HepG2 (cell line): ENCODE measurements around the gene SLC35B2. TPM values are rescaled to one million over a fixed set of nuclear protein-coding genes. Genes with fewer than 3 reads are reported as not detected.

ENCODE experiments used
- ATAC-seq: fragments of 200-7000 bp; cut with Tn5 transposase; 3 replicates; pipeline ENCODE4 v1.9.1; 2020; ENCODE audit warnings: mild to moderate bottlenecking, moderate library complexity
- BruUV-seq: library from RNA; stranded (reverse); fragments of 400-500 nt; replicated peaks from 2 replicates; lab custom pipeline; 2021; lab: Mats Ljungman, UMichigan
- CTCF ChIA-PET: fragments of 300-600 bp; formaldehyde crosslinking; extraction: SDS; loops from one replicate; lab custom pipeline; 2021; ENCODE audit warnings: low total read pairs, inconsistent platforms, low intra/inter-chr PET ratio; lab: Yijun Ruan, JAX
- POLR2A ChIA-PET: fragments of 350-600 bp; sonication (Branson Sonifier 250); formaldehyde crosslinking; loops from one replicate; lab custom pipeline; 2020; ENCODE audit warnings: antibody characterized with exemption, inconsistent platforms; lab: Yijun Ruan, JAX
- DNase-seq: peaks from one replicate; pipeline ENCODE4 v3.0.0-alpha.2; 2015; ENCODE audit warnings: low spot score
- FAIRE-seq: peaks from 3 replicates; lab custom pipeline; 2011; peaks lifted over from hg19 to GRCh38; lab: Jason Lieb, UNC
- H2AFZ ChIP-seq: one replicate; pipeline ENCODE4 v1.6.1; 2011; ENCODE audit warnings: low read length, inconsistent platforms
- H3K27ac ChIP-seq: fragments of 300-600 bp; 3 replicates; pipeline ENCODE4 v1.8.0; 2011; ENCODE audit warnings: mixed run types, mild to moderate bottlenecking, mixed read lengths, low read length, inconsistent platforms; ENCODE audit not compliant: insufficient read depth; ENCODE audit errors: extremely low read length
- H3K27me3 ChIP-seq, 2 experiments: fragments of 200-600 bp in 1 of 2; 2 replicates in 1 of 2; 3 replicates in 1 of 2; pipeline versions ENCODE4 v1.6.0 to v1.8.0; 2011; ENCODE audit warnings: low read length in 2 of 2, mild to moderate bottlenecking in 2 of 2, moderate library complexity in 2 of 2, inconsistent platforms in 1 of 2; ENCODE audit not compliant: insufficient read depth in 2 of 2, control insufficient read depth in 1 of 2
- H3K36me3 ChIP-seq, 2 experiments: fragments of 200-600 bp in 1 of 2; replicated peaks in 1 of 2; 2 replicates in 1 of 2; 3 replicates in 1 of 2; pipeline versions ENCODE4 v1.5.1 to v1.8.0; 2011; ENCODE audit warnings: low read length in 2 of 2, inconsistent platforms in 1 of 2; ENCODE audit not compliant: insufficient read depth in 2 of 2, control insufficient read depth in 1 of 2
- H3K4me1 ChIP-seq: 2 replicates; pipeline ENCODE4 v1.5.1; 2012; ENCODE audit warnings: low read length, inconsistent platforms; ENCODE audit not compliant: insufficient read depth
- H3K4me2 ChIP-seq: 2 replicates; pipeline ENCODE4 v1.6.0; 2011; ENCODE audit warnings: low read depth, low read length, inconsistent platforms
- H3K4me3 ChIP-seq, 3 experiments: fragments of 200-600 bp in 1 of 3; sonication (generic), shearing (Covaris generic) in 1 of 3; replicated peaks in 1 of 3; 2 replicates each; pipeline ENCODE4 v1.5.1; 2011 to 2016; ENCODE audit warnings: low read length in 3 of 3, inconsistent platforms in 2 of 3, low read depth in 2 of 3, mild to moderate bottlenecking in 2 of 3, control low read depth in 1 of 3, mixed read lengths in 1 of 3; ENCODE audit not compliant: insufficient read depth in 1 of 3
- H3K79me2 ChIP-seq: one replicate; pipeline ENCODE4 v1.6.1; 2011; ENCODE audit warnings: low read length, inconsistent platforms; ENCODE audit not compliant: insufficient read depth
- H3K9ac ChIP-seq: 2 replicates; pipeline ENCODE4 v1.6.0; 2011; ENCODE audit warnings: mild to moderate bottlenecking, low read depth, low read length, inconsistent platforms; ENCODE audit not compliant: insufficient read depth
- H3K9me3 ChIP-seq: 2 replicates; pipeline ENCODE4 v1.5.1; 2012; ENCODE audit warnings: mild to moderate bottlenecking, low read length
- H4K20me1 ChIP-seq: 2 replicates; pipeline ENCODE4 v1.6.0; 2011; ENCODE audit warnings: inconsistent platforms, mild to moderate bottlenecking, low read length, moderate library complexity; ENCODE audit not compliant: insufficient read depth
- KLF11 ChIP-seq: IDR thresholded peaks from 2 replicates; pipeline ENCODE4 v1.6.1; 2016; ENCODE audit warnings: missing compliant biosample characterization
- KMT2A ChIP-seq: sonication (generic); formaldehyde crosslinking; IDR thresholded peaks from 2 replicates; pipeline ENCODE4 v1.4.0; 2020; ENCODE audit warnings: missing genetic modification reagents
- NPAS2 ChIP-seq: sonication (generic); formaldehyde crosslinking; IDR thresholded peaks from 2 replicates; pipeline ENCODE4 v1.8.0; 2022; ENCODE audit warnings: mild to moderate bottlenecking, missing genetic modification reagents, borderline replicate concordance
- NR2F1 ChIP-seq, 2 experiments: fragments of 450-650 bp in 1 of 2; formaldehyde crosslinking in 1 of 2; IDR thresholded peaks; 2 replicates each; pipeline versions ENCODE4 v1.5.0 to v1.6.1; 2016 to 2020; ENCODE audit warnings: mild to moderate bottlenecking in 1 of 2, missing compliant biosample characterization in 1 of 2, missing genetic modification reagents in 1 of 2, moderate library complexity in 1 of 2
- PTBP1 ChIP-seq: fragments of 200-400 bp; formaldehyde crosslinking; IDR thresholded peaks from 2 replicates; pipeline ENCODE4 v1.6.1; 2018; ENCODE audit warnings: low read length, low read depth; ENCODE audit not compliant: poor library complexity, severe bottlenecking
- SMARCE1 ChIP-seq: fragments of 450-650 bp; IDR thresholded peaks from 2 replicates; pipeline ENCODE4 v1.6.1; 2017; ENCODE audit warnings: borderline replicate concordance
- ZBTB1 ChIP-seq: sonication (generic); formaldehyde crosslinking; IDR thresholded peaks from 2 replicates; pipeline ENCODE4 v1.4.0; 2020; ENCODE audit warnings: missing genetic modification reagents, borderline replicate concordance
- ZFX ChIP-seq: sonication (generic); formaldehyde crosslinking; IDR thresholded peaks from 2 replicates; pipeline ENCODE4 v1.4.0; 2020; ENCODE audit warnings: mild to moderate bottlenecking, low read depth, missing genetic modification reagents, moderate library complexity
- ZKSCAN5 ChIP-seq: sonication (generic); formaldehyde crosslinking; IDR thresholded peaks from 2 replicates; pipeline ENCODE4 v1.5.1; 2020; ENCODE audit warnings: mild to moderate bottlenecking, missing genetic modification reagents
- ZNF205 ChIP-seq: IDR thresholded peaks from 2 replicates; pipeline ENCODE4 v1.6.1; 2018; ENCODE audit warnings: missing biosample characterization, missing genetic modification reagents
- ZNF710 ChIP-seq: sonication (generic); formaldehyde crosslinking; IDR thresholded peaks from 2 replicates; pipeline ENCODE4 v1.5.0; 2020; ENCODE audit warnings: mild to moderate bottlenecking, missing genetic modification reagents, borderline replicate concordance
- ZNF761 ChIP-seq: sonication (generic); formaldehyde crosslinking; conservative IDR thresholded peaks from 2 replicates; pipeline ENCODE4 v1.4.0; 2020; ENCODE audit warnings: mild to moderate bottlenecking, missing genetic modification reagents
- ZSCAN20 ChIP-seq: sonication (generic); formaldehyde crosslinking; IDR thresholded peaks from 2 replicates; pipeline ENCODE4 v1.4.0; 2020; ENCODE audit warnings: missing genetic modification reagents, mild to moderate bottlenecking, borderline replicate concordance
- WGBS: methylation state at CpG from one replicate; pipeline ENCODE4 v1.1.6; 2017; ENCODE audit warnings: low lambda C conversion rate; 5-methylcytosine and 5-hydroxymethylcytosine counted together
- in situ Hi-C: cut with HindIII; loops from 2 replicates; pipeline ENCODE4 v1.10.0; 2017; ENCODE audit warnings: low pct_unique_long_range_greater_than_20kb; ENCODE audit not compliant: extremely low pct_ligation_motif_present
- intact Hi-C: fragments of 100-400 bp; cut with micrococcal nuclease; formaldehyde crosslinking; loops from one replicate; pipeline ENCODE4 v1.10.0; 2022; ENCODE audit not compliant: unreplicated experiment
- polyA plus RNA-seq, 8 experiments: library from polyadenylated mRNA; depleted of rRNA in 3 of 8; stranded (reverse) in 7 of 8; unstranded in 1 of 8; fragments of >200 nt; fragmentation: Illumina TruSeq in 4 of 8; extraction: Trizol in 4 of 8; gene quantifications; 2 replicates each; pipeline versions ENCODE4 v1.2.1 to v1.2.3, GENCODE V29; 2011 to 2016; ENCODE audit warnings: low read depth in 4 of 8, missing spikeins in 1 of 8, mixed read lengths in 1 of 8; ENCODE audit not compliant: insufficient read depth in 1 of 8
- total RNA-seq, 5 experiments: library from RNA; depleted of rRNA; stranded (reverse); fragments of >200 nt; fragmentation: Illumina TruSeq; extraction: Trizol; gene quantifications; 2 replicates each; pipeline ENCODE4 v1.2.3, GENCODE V29; 2016; ENCODE audit warnings: low read depth in 1 of 5
- TF ChIP-seq, protein P1 (sequence below): sonication (generic); formaldehyde crosslinking; IDR thresholded peaks from 2 replicates; pipeline ENCODE4 v1.5.0; 2020; ENCODE audit warnings: missing genetic modification reagents
- TF ChIP-seq, protein P2 (sequence below): sonication (generic); formaldehyde crosslinking; IDR thresholded peaks from 2 replicates; pipeline ENCODE4 v1.4.0; 2020; ENCODE audit warnings: mild to moderate bottlenecking, missing genetic modification reagents
- TF ChIP-seq, protein P3 (sequence below): sonication (generic); formaldehyde crosslinking; IDR thresholded peaks from 2 replicates; pipeline ENCODE4 v1.8.0; 2022; ENCODE audit warnings: mild to moderate bottlenecking, missing genetic modification reagents, moderate library complexity

Gene SLC35B2
- total and polyA plus RNA-seq, 2 of the 13 experiments (the other 11 are each of a cell fraction or from before 2014, with no cell fraction given) = 61.1 to 148 TPM

- no peak overlapping the region for H3K4me2 ChIP-seq
- in situ Hi-C loops (loop anchor here (5.0 kb wide), 1 partner anchor 133 kb away; no protein-coding TSS in a partner anchor), intact Hi-C loops (loop anchor here (2.0 to 5.0 kb wide), 2 partner anchors 123 to 138 kb away; no protein-coding TSS in a partner anchor)
- H3K4me3 ChIP-seq = no peak overlapping the region
- H3K79me2 ChIP-seq = no peaks in the 10 kb centered on the region
- no peaks in the 10 kb centered on the region for H3K27me3 ChIP-seq
- BruUV-seq = no TSS peak
- 96% methylated on average over 6 of the region's 6 CpGs for WGBS
- peaks cover 52% of the 10 kb centered on the region for H3K4me1 ChIP-seq
- ATAC-seq (no peak), FAIRE-seq (no peak), DNase-seq (no peak)
- no peak overlapping the region for H2AFZ ChIP-seq
- H3K9ac ChIP-seq = no peak overlapping the region
- POLR2A ChIA-PET = interaction anchor here (1.4 to 3.7 kb wide), 5 partner anchors 11 to 140 kb away, joined by 4 to 48 read pairs (median 14); partner anchors contain the start of genes HSP90AB1, SLC29A1 and SLC35B2
- H4K20me1 ChIP-seq = no peaks in the 10 kb centered on the region
- no peaks in the 10 kb centered on the region for H3K9me3 ChIP-seq
- no peak overlapping the region for H3K27ac ChIP-seq
- CTCF ChIA-PET = interaction anchor here (1.1 to 5.3 kb wide), 5 partner anchors 13 to 139 kb away, joined by 4 to 38 read pairs (median 18); partner anchors contain the start of gene SLC29A1
- H3K36me3 ChIP-seq = peaks cover 5 to 15% of the 10 kb centered on the region in 2 experiments
- TF ChIP-seq ZNF205 (CRISPR knock-in tag) = no peak
- TF ChIP-seq ZKSCAN5 (CRISPR knock-in tag) = no peak
- no peak for TF ChIP-seq ZNF710 (CRISPR knock-in tag)
- no peak for TF ChIP-seq ZSCAN20 (CRISPR knock-in tag)
- TF ChIP-seq, protein P1, sequence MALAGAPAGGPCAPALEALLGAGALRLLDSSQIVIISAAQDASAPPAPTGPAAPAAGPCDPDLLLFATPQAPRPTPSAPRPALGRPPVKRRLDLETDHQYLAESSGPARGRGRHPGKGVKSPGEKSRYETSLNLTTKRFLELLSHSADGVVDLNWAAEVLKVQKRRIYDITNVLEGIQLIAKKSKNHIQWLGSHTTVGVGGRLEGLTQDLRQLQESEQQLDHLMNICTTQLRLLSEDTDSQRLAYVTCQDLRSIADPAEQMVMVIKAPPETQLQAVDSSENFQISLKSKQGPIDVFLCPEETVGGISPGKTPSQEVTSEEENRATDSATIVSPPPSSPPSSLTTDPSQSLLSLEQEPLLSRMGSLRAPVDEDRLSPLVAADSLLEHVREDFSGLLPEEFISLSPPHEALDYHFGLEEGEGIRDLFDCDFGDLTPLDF (CRISPR knock-in tag) = no peak
- no peak for TF ChIP-seq KMT2A (CRISPR knock-in tag)
- no peak for TF ChIP-seq KLF11 (CRISPR knock-in tag)
- TF ChIP-seq, protein P2, sequence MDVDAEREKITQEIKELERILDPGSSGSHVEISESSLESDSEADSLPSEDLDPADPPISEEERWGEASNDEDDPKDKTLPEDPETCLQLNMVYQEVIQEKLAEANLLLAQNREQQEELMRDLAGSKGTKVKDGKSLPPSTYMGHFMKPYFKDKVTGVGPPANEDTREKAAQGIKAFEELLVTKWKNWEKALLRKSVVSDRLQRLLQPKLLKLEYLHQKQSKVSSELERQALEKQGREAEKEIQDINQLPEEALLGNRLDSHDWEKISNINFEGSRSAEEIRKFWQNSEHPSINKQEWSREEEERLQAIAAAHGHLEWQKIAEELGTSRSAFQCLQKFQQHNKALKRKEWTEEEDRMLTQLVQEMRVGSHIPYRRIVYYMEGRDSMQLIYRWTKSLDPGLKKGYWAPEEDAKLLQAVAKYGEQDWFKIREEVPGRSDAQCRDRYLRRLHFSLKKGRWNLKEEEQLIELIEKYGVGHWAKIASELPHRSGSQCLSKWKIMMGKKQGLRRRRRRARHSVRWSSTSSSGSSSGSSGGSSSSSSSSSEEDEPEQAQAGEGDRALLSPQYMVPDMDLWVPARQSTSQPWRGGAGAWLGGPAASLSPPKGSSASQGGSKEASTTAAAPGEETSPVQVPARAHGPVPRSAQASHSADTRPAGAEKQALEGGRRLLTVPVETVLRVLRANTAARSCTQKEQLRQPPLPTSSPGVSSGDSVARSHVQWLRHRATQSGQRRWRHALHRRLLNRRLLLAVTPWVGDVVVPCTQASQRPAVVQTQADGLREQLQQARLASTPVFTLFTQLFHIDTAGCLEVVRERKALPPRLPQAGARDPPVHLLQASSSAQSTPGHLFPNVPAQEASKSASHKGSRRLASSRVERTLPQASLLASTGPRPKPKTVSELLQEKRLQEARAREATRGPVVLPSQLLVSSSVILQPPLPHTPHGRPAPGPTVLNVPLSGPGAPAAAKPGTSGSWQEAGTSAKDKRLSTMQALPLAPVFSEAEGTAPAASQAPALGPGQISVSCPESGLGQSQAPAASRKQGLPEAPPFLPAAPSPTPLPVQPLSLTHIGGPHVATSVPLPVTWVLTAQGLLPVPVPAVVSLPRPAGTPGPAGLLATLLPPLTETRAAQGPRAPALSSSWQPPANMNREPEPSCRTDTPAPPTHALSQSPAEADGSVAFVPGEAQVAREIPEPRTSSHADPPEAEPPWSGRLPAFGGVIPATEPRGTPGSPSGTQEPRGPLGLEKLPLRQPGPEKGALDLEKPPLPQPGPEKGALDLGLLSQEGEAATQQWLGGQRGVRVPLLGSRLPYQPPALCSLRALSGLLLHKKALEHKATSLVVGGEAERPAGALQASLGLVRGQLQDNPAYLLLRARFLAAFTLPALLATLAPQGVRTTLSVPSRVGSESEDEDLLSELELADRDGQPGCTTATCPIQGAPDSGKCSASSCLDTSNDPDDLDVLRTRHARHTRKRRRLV (CRISPR knock-in tag) = no peak
- no peak for TF ChIP-seq SMARCE1
- TF ChIP-seq NR2F1 (CRISPR knock-in tag; IDR thresholded peaks at IDR 0.05) = no peak
- no peak for TF ChIP-seq ZBTB1 (CRISPR knock-in tag)
- TF ChIP-seq ZFX (CRISPR knock-in tag) = no peak
- no peak for TF ChIP-seq NPAS2 (CRISPR knock-in tag)
- no peak for TF ChIP-seq ZNF761
- no peak for TF ChIP-seq PTBP1
- TF ChIP-seq, protein P3, sequence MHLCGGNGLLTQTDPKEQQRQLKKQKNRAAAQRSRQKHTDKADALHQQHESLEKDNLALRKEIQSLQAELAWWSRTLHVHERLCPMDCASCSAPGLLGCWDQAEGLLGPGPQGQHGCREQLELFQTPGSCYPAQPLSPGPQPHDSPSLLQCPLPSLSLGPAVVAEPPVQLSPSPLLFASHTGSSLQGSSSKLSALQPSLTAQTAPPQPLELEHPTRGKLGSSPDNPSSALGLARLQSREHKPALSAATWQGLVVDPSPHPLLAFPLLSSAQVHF = no peak
Observed at GRCh38 chr6:44235269-44235668, 22.1 kb downstream of the SLC35B2 start.
